SK-N-SH (cell line): ENCODE results near the gene MEX3A. TPM values are rescaled to one million over a fixed set of nuclear protein-coding genes. Genes with fewer than 3 reads are reported as not detected.

Experiments
- CTCF ChIA-PET: fragments of 300-600, 350-600 bp; formaldehyde crosslinking; extraction: SDS; loops from one replicate; lab custom pipeline; 2021; lab: Yijun Ruan, JAX
- POLR2A ChIA-PET: fragments of 350-600 bp; sonication (Branson Sonifier 250); formaldehyde crosslinking; extraction: SDS; loops from one replicate; lab custom pipeline; 2020; ENCODE audit warnings: antibody characterized with exemption, inconsistent platforms; lab: Yijun Ruan, JAX
- DNase-seq: peaks from one replicate; pipeline ENCODE4 v3.0.0; 2012
- H2AFZ ChIP-seq: fragments of 200-600 bp; sonication (generic); 2 replicates; pipeline ENCODE4 v1.8.1; 2016; ENCODE audit warnings: antibody characterized with exemption, mild to moderate bottlenecking, low read depth
- H3F3A ChIP-seq: fragments of 200-600 bp; sonication (generic); replicated peaks from 2 replicates; pipeline ENCODE3; 2016; ENCODE audit warnings: antibody characterized with exemption, mild to moderate bottlenecking; ENCODE audit not compliant: insufficient read depth
- H3K27ac ChIP-seq, 2 experiments: fragments of 200-500 bp in 1 of 2; fragments of 200-600 bp in 1 of 2; sonication (Bioruptor generic) in 1 of 2; sonication (generic), shearing (Covaris generic) in 1 of 2; 2 replicates each; pipeline versions ENCODE4 v1.5.1 to v1.6.1; 2014 to 2016; ENCODE audit warnings: low read depth in 2 of 2, inconsistent platforms in 1 of 2, low read length in 1 of 2, mild to moderate bottlenecking in 1 of 2, mixed read lengths in 1 of 2
- H3K27me3 ChIP-seq: fragments of 200-600 bp; sonication (generic), shearing (Covaris generic); 2 replicates; pipeline ENCODE4 v1.6.1; 2016; ENCODE audit warnings: mixed run types; ENCODE audit not compliant: insufficient read depth
- H3K36me3 ChIP-seq, 2 experiments: fragments of 200-500 bp in 1 of 2; fragments of 200-600 bp in 1 of 2; sonication (Bioruptor generic) in 1 of 2; sonication (generic) in 1 of 2; replicated peaks in 1 of 2; 2 replicates each; pipeline versions ENCODE3 to v1.5.1; 2014 to 2016; ENCODE audit warnings: low read length in 1 of 2, mild to moderate bottlenecking in 1 of 2; ENCODE audit not compliant: insufficient read depth in 2 of 2, control insufficient read depth in 1 of 2
- H3K4me1 ChIP-seq, 2 experiments: fragments of 200-500 bp in 1 of 2; fragments of 200-600 bp in 1 of 2; sonication (Bioruptor generic) in 1 of 2; sonication (generic), shearing (Covaris generic) in 1 of 2; 2 replicates each; pipeline versions ENCODE4 v1.5.1 to v1.6.1; 2014 to 2016; ENCODE audit warnings: low read depth in 1 of 2, low read length in 1 of 2, mixed run types in 1 of 2; ENCODE audit not compliant: insufficient read depth in 2 of 2, control insufficient read depth in 1 of 2
- H3K4me2 ChIP-seq: fragments of 200-600 bp; sonication (generic), shearing (Covaris generic); 2 replicates; pipeline ENCODE4 v1.6.1; 2017; ENCODE audit warnings: mixed run types
- H3K4me3 ChIP-seq, 2 experiments: fragments of 200-500 bp in 1 of 2; fragments of 200-600 bp in 1 of 2; sonication (Bioruptor generic) in 1 of 2; sonication (generic), shearing (Covaris generic) in 1 of 2; 2 replicates each; pipeline versions ENCODE4 v1.5.1 to v1.8.1; 2014 to 2016; ENCODE audit warnings: low read depth in 2 of 2, inconsistent platforms in 1 of 2, low read length in 1 of 2, mild to moderate bottlenecking in 1 of 2, mixed read lengths in 1 of 2, moderate library complexity in 1 of 2
- H3K79me2 ChIP-seq: fragments of 200-600 bp; sonication (generic); 2 replicates; pipeline ENCODE4 v1.8.1; 2017; ENCODE audit warnings: mild to moderate bottlenecking; ENCODE audit not compliant: insufficient read depth
- H3K9ac ChIP-seq: fragments of 200-600 bp; sonication (generic); 2 replicates; pipeline ENCODE4 v1.6.1; 2017; ENCODE audit warnings: mixed run types
- H3K9me2 ChIP-seq: fragments of 200-600 bp; sonication (generic); 2 replicates; pipeline ENCODE4 v1.6.1; 2017; ENCODE audit warnings: mixed run types
- H3K9me3 ChIP-seq: fragments of 200-600 bp; sonication (generic); 2 replicates; pipeline ENCODE4 v1.6.1; 2017; ENCODE audit warnings: mixed run types, mild to moderate bottlenecking, moderate library complexity
- H4K20me1 ChIP-seq: fragments of 200-600 bp; sonication (generic); 2 replicates; pipeline ENCODE4 v1.6.1; 2017; ENCODE audit warnings: mild to moderate bottlenecking, mixed run types; ENCODE audit not compliant: insufficient read depth
- FOSL2 ChIP-seq: IDR thresholded peaks from 2 replicates; pipeline ENCODE4 v1.4.0; 2012; ENCODE audit warnings: low read depth, mild to moderate bottlenecking, moderate library complexity, borderline replicate concordance
- IRF3 ChIP-seq: fragments of 150-350 bp; IDR thresholded peaks from 2 replicates; pipeline ENCODE4 v1.6.1; 2016; ENCODE audit warnings: mild to moderate bottlenecking, low read depth, low read length
- MAX ChIP-seq: IDR thresholded peaks from 2 replicates; pipeline ENCODE4 v1.4.0; 2012; ENCODE audit warnings: low read depth
- MXI1 ChIP-seq: IDR thresholded peaks from 2 replicates; pipeline ENCODE4 v1.6.1; 2012; ENCODE audit warnings: mild to moderate bottlenecking, low read depth, low read length, improper control_type of control experiment
- NFIC ChIP-seq: IDR thresholded peaks from 2 replicates; pipeline ENCODE4 v1.4.0; 2012; ENCODE audit warnings: borderline replicate concordance
- REST ChIP-seq: IDR thresholded peaks from 2 replicates; pipeline ENCODE4 v1.6.1; 2012; ENCODE audit warnings: mild to moderate bottlenecking, low read depth, low read length, moderate library complexity
- TCF12 ChIP-seq: IDR thresholded peaks from 2 replicates; pipeline ENCODE4 v1.4.0; 2012
- TEAD4 ChIP-seq: IDR thresholded peaks from 2 replicates; pipeline ENCODE4 v1.4.0; 2012; ENCODE audit warnings: mild to moderate bottlenecking, borderline replicate concordance; ENCODE audit not compliant: insufficient read depth
- USF1 ChIP-seq: IDR thresholded peaks from 2 replicates; pipeline ENCODE4 v1.4.0; 2012; ENCODE audit warnings: low read depth, borderline replicate concordance
- YY1 ChIP-seq: IDR thresholded peaks from 2 replicates; pipeline ENCODE4 v1.4.0; 2012; ENCODE audit warnings: low read depth, mild to moderate bottlenecking
- WGBS: methylation state at CpG from one replicate; pipeline ENCODE4 v1.1.6; 2017; ENCODE audit warnings: low lambda C conversion rate; 5-methylcytosine and 5-hydroxymethylcytosine counted together
- polyA plus RNA-seq, 3 experiments: library from polyadenylated mRNA; depleted of rRNA; stranded (reverse); fragments of >200 nt; gene quantifications; 2 replicates each; pipeline ENCODE4 v1.2.3, GENCODE V29; 2012

Gene MEX3A
- polyA plus RNA-seq, 1 of the 3 experiments (the other 2 are of a cell fraction): 16.2 TPM

GRCh38 chr1:156129687-156130577 lies 47.7 kb upstream of the MEX3A start (continued):
- peak; percentile 71 for TF ChIP-seq TCF12
- TF ChIP-seq NFIC: peak; percentile 70
- TF ChIP-seq REST: peak; percentile 58; the same call in 1 of the 2 replicates

- H3F3A ChIP-seq: peaks cover 93% of the 10 kb centered on the region
- H3K27me3 ChIP-seq: no peaks in the 10 kb centered on the region
- peak overlapping the region in 1 of 2 experiments; percentile 30; a peak in 2 of 4 replicates for H3K4me3 ChIP-seq
- H3K9me2 ChIP-seq: no peaks in the 10 kb centered on the region
- H4K20me1 ChIP-seq: peaks cover 82% of the 10 kb centered on the region
- H3K4me1 ChIP-seq: peaks cover 57% of the 10 kb centered on the region in 2 experiments
- POLR2A ChIA-PET: interaction anchor here (1.0 to 1.2 kb wide), 4 partner anchors 14 to 35 kb away, joined by 3 to 5 read pairs (median 4); partner anchors contain the start of gene LMNA
- peak overlapping the region; percentile 97 for H3K9ac ChIP-seq
- no peaks in the 10 kb centered on the region for H3K9me3 ChIP-seq
- peaks cover 93% of the 10 kb centered on the region for H3K79me2 ChIP-seq
- CTCF ChIA-PET: interaction anchor here (0.6 to 40.5 kb wide), 27 partner anchors 12 to 208 kb away, joined by 3 to 1559 read pairs (median 7); partner anchors contain the start of genes LMNA, MEX3A and PMF1
- no peak overlapping the region for H2AFZ ChIP-seq
- H3K27ac ChIP-seq: peak overlapping the region; percentile 94 to 100
- H3K36me3 ChIP-seq: peaks cover 19 to 48% of the 10 kb centered on the region in 2 experiments
- TF ChIP-seq YY1 (no peak), MAX (no peak), MXI1 (no peak), USF1 (no peak), TCF12 (peak; percentile 71), IRF3 (no peak), NFIC (0 out of 2 replicates have a peak, but pooled peaks have one; percentile 9), REST (peak; percentile 11; the same call in 1 of the 2 replicates), TEAD4 (no peak), FOSL2 (no peak)
- peak overlapping the region; percentile 91 for H3K4me2 ChIP-seq
- WGBS: 25% methylated on average over 8 of the region's 8 CpGs
- no peak for DNase-seq
Measured at GRCh38 chr1:156128654-156129597, 46.7 kb upstream of the MEX3A start.
